ENCODE results near the gene PNPLA6.

GRCh38 chr19:7509625-7510024, 25.9 kb upstream of the PNPLA6 start:
- TF ChIP-seq CTCF (IDR thresholded peaks at IDR 0.05 in 2 of 3, conservative IDR thresholded peaks at IDR 0.05 in 1 of 3; ENCODE audit: control insufficient read depth in 2 of 3, extremely low read depth in 1 of 3, insufficient read depth in 1 of 3, low read depth in 3 of 3, low read length in 3 of 3) (no peak), USF1 (IDR thresholded peaks at IDR 0.05; ENCODE audit: borderline replicate concordance, extremely low read length, insufficient read depth, low read depth, low read length) (no peak), PKNOX1 (IDR thresholded peaks at IDR 0.05) (peak; percentile 81), TCF12 (IDR thresholded peaks at IDR 0.05; ENCODE audit: low read depth, low read length) (no peak), SMAD1 (IDR thresholded peaks at IDR 0.05; ENCODE audit: low read depth, partially characterized antibody) (no peak), POLR2A (IDR thresholded peaks at IDR 0.05; ENCODE audit: low read depth, low read length) (no peak), RFX5 (IDR thresholded peaks at IDR 0.05; ENCODE audit: low read depth, low read length) (no peak), SMAD5 (IDR thresholded peaks at IDR 0.05; ENCODE audit: low read depth) (no peak), CREB1 (IDR thresholded peaks at IDR 0.05; ENCODE audit: low read depth) (no peak), NFYB (IDR thresholded peaks at IDR 0.05; ENCODE audit: insufficient read depth, low read depth, low read length) (no peak)

Data from GM12878 (cell line).